Caki2 (cell line): ENCODE measurements around the gene CPLX1. TPM values are rescaled to one million over a fixed set of nuclear protein-coding genes. Genes with fewer than 3 reads are reported as not detected.
"Not testable (repeated sequence)": the region's sequence is repeated elsewhere in the genome, so short reads cannot be mapped to it uniquely, and the experiment has no call there.

Experiments
- DNase-seq: peaks from one replicate; pipeline ENCODE4 v3.0.0-alpha.2; 2015; ENCODE audit warnings: low read depth
- in situ Hi-C: cut with HindIII; loops from 2 replicates; pipeline ENCODE4 v1.10.0; 2016; ENCODE audit warnings: low sequenced_read_pairs, low pct_unique_long_range_greater_than_20kb, mixed read lengths
- total RNA-seq: library from RNA; depleted of rRNA; stranded (reverse); fragments of >200 nt; shearing (Covaris generic); gene quantifications from 2 replicates; pipeline ENCODE4 v1.2.3, GENCODE V29; 2014; ENCODE audit warnings: low replicate concordance

The CPLX1 gene
- total RNA-seq, 1 experiment from 2014 or later = 1.5 TPM

DNA sequence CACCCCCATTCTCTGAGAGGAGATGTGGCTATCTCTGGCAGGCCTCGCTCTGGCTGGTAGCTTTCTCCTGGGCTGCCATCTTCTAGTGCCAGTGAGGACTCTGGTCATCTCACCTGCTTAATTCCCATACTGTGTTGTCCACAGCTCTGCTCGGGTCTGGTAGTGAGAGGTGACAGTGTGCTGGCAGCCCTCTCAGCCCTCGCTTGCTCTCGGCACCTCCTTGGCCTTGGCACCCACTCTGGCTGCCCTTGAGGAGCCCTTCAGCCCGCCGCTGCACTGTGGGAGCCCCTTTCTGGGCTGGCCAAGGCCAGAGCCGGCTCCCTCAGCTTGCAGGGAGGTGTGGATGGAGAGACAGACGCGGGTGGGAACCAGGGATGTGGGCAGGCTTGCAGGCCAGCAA, 52.7 kb downstream of the CPLX1 start:
- in situ Hi-C loops = no loop called here
- DNase-seq = no peak

GRCh38 chr4:772776-773175, 53.2 kb downstream of the CPLX1 start:
- in situ Hi-C loops = no loop called here
- DNase-seq = no peak

GRCh38 chr4:772118-772517, 53.8 kb downstream of the CPLX1 start:
- in situ Hi-C loops = no loop called here
- no peak for DNase-seq

DNA sequence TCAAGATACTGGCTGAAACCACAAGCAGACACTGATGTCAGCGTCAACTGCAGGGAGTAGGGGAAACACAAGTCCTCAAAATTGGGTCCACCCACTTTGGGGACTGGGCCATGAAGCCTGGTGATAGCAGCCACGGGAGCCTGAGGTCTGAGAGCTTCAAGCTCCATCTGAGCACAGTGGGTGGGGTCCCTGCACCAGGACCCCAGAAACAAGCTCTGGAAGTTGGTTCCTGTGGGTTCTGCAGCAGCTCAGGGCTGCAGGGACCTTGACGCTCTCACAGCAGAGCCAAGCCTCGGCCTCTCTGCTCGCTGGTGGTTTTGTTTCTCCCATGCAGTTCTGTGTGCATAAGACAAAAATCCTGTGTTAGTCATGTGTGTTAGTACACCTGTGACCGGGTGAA, 54.5 kb downstream of the CPLX1 start:
- DNase-seq = no peak
- in situ Hi-C loops = no loop called here

DNA sequence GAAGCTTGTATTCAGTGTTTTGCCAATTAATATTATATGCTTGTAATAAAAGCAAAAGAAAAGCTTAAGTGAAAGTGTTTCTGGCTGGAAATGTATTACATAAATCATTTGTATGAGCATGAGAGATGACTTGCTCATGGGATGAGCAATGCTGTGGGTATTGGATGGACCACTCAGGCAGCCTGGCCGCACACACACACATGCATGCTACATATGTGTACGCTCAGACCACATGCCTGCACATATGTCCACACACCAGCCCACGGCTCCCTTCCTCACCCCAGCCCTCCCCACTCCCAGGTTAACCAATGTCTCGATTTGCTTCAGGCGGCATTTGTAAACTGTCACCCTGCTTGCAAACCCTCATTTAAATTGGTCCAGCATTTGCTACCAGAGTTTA, 55.9 kb downstream of the CPLX1 start:
- DNase-seq = no peak
- in situ Hi-C loops = no loop called here

- DNase-seq = no peak
- in situ Hi-C loops = no loop called here
Observed at GRCh38 chr4:769511-769910, 56.4 kb downstream of the CPLX1 start.

GRCh38 chr4:768995-769394, 56.9 kb downstream of the CPLX1 start:
- in situ Hi-C loops = no loop called here

DNA sequence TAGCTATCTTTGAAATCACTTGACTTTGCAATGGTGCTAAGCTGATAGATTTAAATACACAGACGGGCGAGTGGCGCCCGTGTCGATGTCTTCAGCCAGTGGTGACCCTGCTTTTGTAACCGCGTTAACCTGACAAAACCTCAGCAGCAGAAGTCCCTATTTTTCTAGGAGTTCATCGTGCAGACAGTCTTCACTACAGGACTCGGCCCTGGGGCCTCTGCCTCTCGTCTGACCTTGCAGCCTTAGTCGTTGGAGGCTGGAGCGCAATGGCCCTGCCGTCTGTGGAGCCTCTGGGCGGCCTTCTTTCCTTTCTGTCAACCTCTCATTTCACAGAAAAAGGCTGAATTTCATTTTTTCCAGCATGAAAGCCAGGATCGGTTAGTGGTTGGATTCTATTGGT, 57.9 kb downstream of the CPLX1 start:
- DNase-seq = no peak
- in situ Hi-C loops = no loop called here

More at GRCh38 chr4:768995-769394, 56.9 kb downstream of the CPLX1 start:
- DNase-seq = no peak

GRCh38 chr4:766559-767283, 59.2 kb downstream of the CPLX1 start:
- in situ Hi-C loops = no loop called here
- DNase-seq = no peak

GRCh38 chr4:766152-766515, 59.8 kb downstream of the CPLX1 start:
- peak; percentile 16 for DNase-seq
- in situ Hi-C loops = no loop called here

DNA sequence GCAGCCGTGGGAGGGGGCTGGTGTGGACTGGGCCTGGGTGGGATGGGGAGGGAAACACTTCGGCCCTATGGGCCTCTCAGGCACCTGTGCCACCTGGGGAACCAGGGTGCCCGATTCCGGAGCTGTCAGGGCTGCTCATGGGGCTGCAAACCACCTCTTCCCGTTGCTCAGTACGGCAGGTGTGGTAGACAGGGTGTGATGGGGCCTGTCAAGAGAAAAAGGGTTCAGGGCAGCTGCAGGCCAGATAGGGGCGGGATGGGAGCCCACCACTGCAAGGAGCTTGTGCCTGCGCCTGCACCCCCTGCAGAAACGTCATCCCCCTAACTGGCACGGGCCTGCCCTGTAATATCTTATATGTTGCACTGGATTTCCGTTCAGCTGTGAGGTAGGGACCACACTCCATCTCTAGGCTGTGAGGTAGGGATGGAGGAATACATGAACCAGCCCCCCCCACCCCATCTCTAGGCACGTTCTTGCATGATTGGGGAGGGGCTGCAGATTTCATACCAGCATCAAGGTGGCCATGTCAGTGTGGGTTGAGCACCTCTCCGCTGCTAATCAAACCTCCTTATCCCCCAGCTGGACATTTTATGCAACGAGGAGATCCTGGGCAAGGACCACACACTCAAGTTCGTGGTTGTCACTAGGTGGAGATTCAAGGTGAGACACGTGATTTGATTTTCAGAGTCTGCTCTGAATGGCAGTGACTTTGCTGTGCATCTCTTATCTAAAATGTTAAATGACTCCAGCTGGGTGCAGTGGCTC, 61.3 kb downstream of the CPLX1 start:
- in situ Hi-C loops = no loop called here
- no peak for DNase-seq

DNA sequence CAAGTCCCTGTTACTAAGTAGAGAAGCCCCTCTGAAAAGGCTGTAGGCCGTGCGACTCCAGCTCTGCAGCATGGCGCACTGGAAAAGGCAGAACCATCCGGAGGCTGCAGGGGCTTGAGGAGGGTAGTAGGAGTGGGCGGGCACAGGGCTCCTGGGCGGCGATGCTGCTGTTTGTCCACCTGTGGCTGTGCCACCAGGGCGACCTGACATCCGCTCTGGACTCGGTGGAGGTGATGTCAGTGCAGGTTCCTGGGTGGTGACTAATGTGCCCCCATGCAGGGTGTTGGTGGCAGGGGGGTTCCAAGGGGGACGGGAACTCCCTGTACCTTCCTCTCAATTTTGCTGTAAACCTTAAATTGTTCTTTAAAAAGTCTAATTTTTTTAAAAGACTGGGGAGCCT, 62.0 kb downstream of the CPLX1 start:
- in situ Hi-C loops = no loop called here
- DNase-seq = no peak

GRCh38 chr4:763191-763810, 62.6 kb downstream of the CPLX1 start:
- DNase-seq = no peak
- in situ Hi-C loops = no loop called here

- in situ Hi-C loops = no loop called here
- no peak for DNase-seq
Observed at GRCh38 chr4:762211-763190, 63.4 kb downstream of the CPLX1 start.

GRCh38 chr4:761739-762138, 64.2 kb downstream of the CPLX1 start:
- in situ Hi-C loops = no loop called here
- DNase-seq = no peak

- no peak for DNase-seq
Observed at GRCh38 chr4:761086-761485, 64.8 kb downstream of the CPLX1 start.

DNA sequence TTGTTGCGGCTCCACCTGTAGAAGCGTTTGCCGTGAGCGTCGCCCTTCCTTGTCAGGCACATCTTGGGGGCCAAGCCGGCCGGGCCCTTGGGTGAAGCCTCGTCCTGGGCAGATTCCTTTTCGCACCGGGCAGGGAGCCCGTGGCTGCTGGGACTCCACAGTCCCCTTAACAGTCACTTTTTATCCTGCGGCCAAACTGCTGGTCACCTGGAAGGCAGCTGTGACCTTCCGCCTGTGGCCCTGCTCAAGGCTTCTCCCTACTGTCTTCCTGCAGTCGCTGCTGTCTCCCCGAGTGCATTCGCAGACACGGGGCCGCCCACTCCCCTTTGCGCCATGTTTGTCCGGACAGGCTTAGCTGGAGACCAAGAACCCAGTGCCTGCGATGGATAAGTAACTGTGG, 65.3 kb downstream of the CPLX1 start:
- in situ Hi-C loops = no loop called here
- no peak for DNase-seq

More at GRCh38 chr4:761086-761485, 64.8 kb downstream of the CPLX1 start:
- in situ Hi-C loops = no loop called here

- DNase-seq, in situ Hi-C loops: not testable (repeated sequence)
Observed at GRCh38 chr4:759810-760209, 66.1 kb downstream of the CPLX1 start.
